Measurements from ENCODE around the gene FABP7.

FABP7 gene

DNA sequence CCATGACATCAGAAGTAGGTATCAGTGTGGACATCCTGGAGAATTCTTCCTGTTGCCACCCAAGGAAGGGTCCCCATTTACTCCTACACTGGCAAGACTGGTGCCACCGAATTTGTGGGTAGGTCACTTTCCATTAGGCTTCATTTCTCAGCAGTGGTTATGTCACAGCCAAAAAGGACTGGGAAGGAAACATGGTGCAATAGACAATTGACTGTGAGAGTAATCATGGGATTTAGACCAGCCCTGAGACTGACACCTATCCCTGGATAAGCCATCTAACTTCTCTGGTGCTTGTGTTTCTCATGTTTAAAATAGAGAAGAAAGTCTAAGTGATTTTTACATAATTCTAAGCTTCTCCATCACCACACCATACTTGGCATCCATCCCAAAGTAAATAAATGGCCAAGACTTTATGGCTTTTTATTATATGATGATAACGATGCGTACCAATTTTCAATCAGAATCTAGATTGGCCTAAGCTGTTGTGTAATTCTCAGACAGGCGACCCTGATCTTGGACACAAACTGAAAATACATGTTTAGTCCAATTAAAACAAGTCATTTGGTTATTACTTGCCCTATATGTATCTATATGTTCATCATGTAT, 19.7 kb downstream of the FABP7 start:
- DNase-seq = no peak

DNA sequence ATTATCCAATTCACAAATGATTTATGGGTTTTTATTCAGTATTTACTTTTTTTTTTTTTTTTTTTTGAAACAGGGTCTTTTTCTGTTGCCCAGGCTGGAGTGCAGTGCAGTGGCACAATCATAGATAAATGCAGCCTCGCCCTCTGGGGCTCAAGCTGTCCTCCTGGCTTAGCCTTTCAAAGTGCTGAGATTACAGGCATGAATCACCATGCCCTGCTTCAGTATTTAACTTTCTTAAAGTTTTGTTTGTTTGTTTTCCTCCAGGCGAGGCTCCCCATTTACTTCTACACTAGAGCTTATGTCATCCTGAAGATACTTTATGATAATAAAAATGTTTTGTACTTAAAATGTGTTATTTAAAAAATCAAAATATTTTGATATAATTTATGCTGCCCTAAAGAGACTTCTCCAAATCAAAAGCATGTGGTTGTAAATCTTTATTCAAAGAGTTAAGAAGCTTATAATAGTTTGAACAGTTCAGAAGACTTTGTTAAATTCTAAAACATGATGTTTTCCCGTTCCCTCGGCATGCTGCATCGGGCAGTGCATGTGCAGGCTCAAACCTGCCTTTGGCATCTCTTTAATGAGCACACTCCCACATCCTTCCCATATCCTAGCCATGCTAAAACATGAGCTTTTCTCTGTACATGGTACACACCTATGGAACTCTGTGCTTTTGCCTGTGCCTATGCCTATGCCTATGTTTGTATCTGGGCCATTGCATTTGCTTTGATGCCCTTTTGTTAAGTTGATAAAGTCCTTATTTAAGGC, 20.6 kb downstream of the FABP7 start:
- DNase-seq = no peak

GRCh38 chr6:122800906-122801305, 21.4 kb downstream of the FABP7 start:
- DNase-seq = no peak

GRCh38 chr6:122801397-122801796, 21.9 kb downstream of the FABP7 start:
- DNase-seq = no peak

DNA sequence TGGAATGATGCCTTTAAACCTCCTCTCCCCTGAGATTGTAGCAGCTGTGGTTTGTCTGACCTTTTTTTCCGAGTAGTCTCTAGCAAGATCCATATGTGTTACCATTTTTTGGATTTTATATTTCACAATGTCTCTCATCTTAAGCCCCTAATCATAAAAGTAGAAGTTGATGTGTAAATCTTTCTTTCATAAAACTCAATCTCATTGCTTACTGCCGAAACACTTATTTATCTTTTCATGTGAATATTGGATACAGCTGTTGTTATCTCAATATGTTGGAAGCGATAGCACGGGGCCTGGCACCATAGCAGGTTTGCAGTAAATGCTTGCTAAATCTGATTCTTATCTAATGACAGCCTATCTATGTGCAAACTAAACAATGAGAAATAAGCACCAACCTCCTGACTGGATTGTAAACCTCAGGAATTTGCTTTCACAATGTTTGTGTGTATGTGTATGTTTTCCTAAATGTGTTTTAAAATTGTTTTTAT, 23.7 kb downstream of the FABP7 start:
- no peak for DNase-seq

GRCh38 chr6:122804962-122805485, 25.5 kb downstream of the FABP7 start:
- no peak for DNase-seq

DNA sequence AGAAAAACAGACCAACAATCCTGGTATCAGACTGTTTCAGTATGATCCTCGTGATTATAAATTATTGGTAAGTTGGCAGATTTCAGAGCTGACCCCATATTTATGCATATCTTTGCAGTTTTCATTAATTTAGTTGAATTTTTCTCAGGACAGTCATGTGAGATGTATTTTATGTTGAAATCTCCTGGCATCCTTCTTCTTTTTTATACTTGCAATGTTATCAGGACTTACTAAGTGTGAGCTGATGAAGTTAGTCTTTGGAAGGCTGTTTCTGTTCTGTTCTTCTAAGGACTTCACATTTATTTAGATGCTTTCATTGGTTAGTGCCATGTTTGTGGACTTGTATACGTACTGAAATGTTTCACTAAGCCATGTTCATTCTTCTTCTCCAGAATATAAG, 26.8 kb downstream of the FABP7 start:
- DNase-seq = no peak

DNA sequence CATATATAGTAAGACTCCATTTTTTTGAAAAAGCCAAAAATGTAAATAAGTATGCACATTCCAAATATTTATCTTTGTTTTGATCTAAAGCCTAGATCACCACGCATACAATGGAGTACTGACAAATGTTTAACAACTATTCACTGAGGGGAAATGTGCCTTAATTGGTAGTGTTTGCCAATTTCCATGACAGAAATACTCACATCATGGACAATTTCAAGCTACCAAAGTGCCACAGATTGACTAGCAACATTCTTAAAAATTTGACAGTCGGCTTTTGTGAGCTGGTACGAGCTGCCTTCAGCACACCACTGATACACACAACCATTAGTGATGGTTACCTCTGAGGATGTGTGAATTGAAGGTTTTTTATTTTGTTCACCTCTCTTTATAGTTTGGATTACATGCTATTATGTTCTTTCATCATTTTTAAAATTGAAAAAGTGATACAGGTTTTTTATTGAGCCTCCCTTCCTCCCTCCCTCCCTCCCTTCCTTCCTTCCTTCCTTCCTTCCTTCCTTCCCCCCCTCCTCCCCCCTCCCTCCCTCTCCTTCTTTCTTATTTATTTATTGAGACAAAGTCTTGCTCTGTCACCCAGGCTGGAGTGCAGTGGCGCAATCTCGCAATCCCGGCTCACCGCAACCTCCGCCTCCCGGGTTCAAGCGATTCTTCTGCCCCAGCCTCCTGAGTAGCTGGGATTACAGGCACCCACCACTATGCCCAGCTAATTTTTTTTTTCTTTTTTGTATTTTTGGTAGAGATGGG, 28.8 kb downstream of the FABP7 start:
- no peak for DNase-seq

DNA sequence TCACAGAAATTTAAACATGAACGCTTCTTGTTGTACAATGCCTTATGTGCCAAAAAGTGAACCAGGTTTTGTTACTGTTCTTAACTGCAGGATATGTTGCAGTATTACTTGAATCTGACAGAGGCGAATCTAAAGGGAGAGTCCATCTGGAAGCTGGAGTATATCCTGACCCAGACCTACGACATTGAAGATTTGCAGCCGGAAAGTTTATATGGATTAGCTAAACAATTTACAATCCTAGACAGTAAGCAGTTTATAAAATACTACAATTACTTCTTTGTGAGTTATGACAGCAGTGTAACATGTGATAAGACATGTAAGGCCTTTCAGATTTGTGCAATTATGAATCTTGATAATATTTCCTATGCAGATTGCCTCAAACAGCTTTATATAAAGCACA, 29.5 kb downstream of the FABP7 start:
- no peak for DNase-seq

- DNase-seq = no peak
Observed at GRCh38 chr6:122809691-122810090, 30.2 kb downstream of the FABP7 start.

- no peak for DNase-seq
Observed at GRCh38 chr6:122810189-122810588, 30.7 kb downstream of the FABP7 start.

DNA sequence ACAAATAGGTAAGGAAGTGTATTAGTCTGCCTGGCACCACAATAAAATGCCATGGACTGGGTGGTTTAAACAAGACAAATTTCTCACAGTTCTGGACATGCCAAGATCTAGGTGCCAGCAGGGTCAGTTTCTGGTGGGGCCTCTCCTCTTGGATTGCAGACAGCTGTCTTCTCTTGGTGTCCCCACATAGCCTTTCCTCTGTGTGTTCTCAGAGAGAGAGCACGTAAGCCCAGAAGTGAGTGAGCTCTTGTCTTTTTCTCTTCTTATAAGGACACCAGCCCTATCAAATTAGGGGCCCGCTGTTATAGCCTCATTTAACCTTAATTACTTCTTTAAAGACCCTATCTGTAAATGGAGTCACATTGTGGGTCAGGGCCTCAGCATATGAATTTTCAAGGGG, 37.8 kb downstream of the FABP7 start:
- DNase-seq = peak; percentile 46

- no peak for DNase-seq
Observed at GRCh38 chr6:122817766-122818165, 38.2 kb downstream of the FABP7 start.

DNA sequence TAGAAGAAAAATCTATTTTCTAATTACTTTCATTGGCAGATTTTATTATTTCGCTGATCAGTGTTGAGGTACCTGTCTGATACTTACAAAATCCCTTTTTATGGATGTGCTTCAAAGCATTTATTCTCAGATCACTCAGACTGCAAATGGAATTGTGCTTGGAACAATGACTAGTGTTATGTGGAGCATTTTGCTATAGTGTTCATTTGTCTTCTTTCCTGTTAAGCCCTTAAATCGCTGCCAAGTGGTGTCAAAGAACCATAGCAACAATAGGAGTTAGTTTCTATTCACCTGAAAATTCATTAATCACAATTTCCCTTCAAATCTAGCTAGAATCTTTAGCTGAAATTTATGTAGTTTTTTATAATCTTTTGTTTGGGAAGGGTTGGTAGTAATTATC, 39.4 kb downstream of the FABP7 start:
- no peak for DNase-seq

DNA sequence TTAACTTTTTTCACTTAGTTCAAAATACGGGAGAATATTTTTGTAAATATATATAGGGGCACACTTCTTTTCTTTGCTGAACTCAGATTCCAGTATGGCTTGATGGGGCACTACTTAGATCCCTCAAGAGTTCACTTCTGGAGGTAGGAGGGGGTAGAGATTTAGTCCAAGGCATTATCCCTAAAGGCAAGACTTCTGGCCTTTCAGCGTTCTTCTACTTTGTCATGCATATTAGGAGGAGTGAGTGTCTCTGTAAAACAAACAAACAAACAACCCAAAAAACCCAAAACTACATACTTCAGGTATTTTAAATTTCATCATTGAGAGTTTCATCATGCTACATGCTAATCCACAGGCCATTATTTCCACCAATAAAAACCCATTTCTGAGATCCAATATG, 41.6 kb downstream of the FABP7 start:
- no peak for DNase-seq

DNA sequence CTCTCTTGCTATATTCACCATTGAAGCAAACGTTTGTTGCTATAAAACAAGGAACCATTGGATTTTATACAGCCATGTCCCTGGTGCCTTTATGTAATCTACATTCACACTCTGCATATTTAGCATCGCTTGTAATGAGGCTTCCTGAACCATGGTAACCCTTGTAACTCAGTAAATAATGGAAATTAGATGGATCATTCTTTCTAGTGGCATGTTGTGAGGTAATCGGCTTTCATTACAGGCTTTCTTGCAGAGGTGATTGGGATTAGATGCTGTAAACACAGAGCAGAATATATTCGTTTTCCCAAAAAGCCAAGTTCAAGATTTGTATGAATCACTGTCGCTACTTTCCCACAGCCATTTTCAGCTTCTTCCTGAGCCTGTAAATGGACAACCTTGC, 45.6 kb downstream of the FABP7 start:
- DNase-seq = no peak

DNA sequence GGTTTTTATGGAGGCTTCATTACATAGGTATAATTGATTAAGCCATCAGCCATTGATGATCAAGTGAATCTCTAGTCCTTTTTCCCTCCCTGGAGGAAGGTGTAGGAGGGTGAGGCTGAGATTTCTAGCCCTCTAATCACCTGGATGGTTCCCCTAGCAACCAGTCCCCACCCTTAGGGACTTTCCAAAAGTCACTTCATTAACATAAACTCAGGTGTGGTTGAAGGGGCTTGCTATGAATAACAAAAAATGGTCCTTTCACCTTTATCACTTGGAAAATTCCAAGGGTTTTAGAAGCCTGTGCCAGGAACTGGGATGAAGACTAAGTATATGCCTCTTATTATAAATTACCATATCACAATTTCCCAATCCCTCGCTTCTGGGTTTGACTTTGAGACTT, 49.9 kb downstream of the FABP7 start:
- no peak for DNase-seq

DNA sequence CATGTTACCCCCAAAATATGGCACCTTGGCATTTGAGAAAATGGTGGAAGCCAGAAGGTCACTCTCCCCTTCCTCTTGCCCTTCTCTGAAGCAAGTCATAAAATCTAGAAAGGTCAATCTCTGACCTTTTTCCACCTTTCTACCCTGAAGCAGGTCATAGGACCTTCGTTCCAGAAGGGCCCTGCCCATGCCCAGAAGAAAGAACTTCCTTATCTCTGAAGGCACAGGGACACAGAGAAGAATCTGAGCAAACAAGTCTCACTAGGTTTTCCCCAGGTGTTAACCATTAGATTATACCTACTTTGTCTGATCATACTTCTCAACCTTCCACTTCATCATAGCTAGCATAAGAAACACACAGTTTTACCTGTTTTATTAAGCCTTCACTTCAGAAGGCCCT, 52.0 kb downstream of the FABP7 start:
- no peak for DNase-seq

GRCh38 chr6:122832459-122832858, 52.9 kb downstream of the FABP7 start:
- no peak for DNase-seq

DNA sequence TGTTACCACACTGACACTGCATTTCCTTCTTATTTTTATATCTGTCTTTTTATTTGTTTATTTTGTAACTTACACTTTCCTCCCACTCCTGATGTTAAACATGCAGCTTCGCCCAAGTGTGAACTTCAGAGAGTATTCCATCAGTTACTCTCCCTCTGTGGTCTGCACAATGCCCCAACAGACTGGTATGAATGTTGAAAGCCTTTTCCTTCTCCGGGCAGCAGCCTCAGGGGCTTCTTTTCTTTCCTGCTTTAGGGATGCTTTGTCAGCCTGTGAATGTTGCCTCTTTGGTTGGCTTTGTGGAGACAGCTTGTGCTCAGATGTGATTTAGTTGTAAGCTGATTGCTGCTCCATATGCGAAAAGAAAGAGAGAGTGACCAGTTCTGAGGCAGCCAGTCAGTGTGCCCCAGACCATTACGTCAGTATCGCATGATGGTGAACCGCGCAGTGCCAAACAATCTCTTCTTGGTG, 53.5 kb downstream of the FABP7 start:
- DNase-seq = no peak
